Sigmoid colon (tissue), 7 donors: ENCODE results near the gene CSF2RB. TPM values are rescaled to one million over a fixed set of nuclear protein-coding genes. Genes with fewer than 3 reads are reported as not detected.

Experiments used
- DNase-seq: peaks from one replicate; pipeline ENCODE4 v3.0.0-alpha.2; 2019
- H3K27ac ChIP-seq, 4 donors: fragments of 200-600 bp; sonication (generic); one replicate each; pipeline ENCODE4 v1.5.1; 2016 to 2019; ENCODE audit warnings: mild to moderate bottlenecking in 1 of 4
- H3K27me3 ChIP-seq, 3 donors: fragments of 200-600 bp; sonication (generic); one replicate each; pipeline ENCODE4 v1.5.1; 2019; ENCODE audit warnings: mild to moderate bottlenecking in 1 of 3
- H3K36me3 ChIP-seq, 4 donors: fragments of 200-600 bp; sonication (generic); one replicate each; pipeline ENCODE4 v1.5.1; 2016 to 2019
- H3K4me1 ChIP-seq, 4 donors: fragments of 200-600 bp; sonication (generic); one replicate each; pipeline ENCODE4 v1.5.1; 2017 to 2019
- H3K4me3 ChIP-seq, 4 donors: fragments of 200-600 bp; sonication (generic); one replicate each; pipeline ENCODE4 v1.5.1; 2017 to 2019; ENCODE audit warnings: mild to moderate bottlenecking in 2 of 4, moderate library complexity in 1 of 4
- H3K9me3 ChIP-seq, 4 donors: fragments of 200-600 bp in 3 of 4; sonication (generic) in 3 of 4; one replicate each; pipeline versions ENCODE4 v1.5.1 to v1.6.1; 2013 to 2019
- EP300 ChIP-seq, 4 donors: sonication (generic); formaldehyde crosslinking; IDR thresholded peaks; one replicate each; pipeline ENCODE4 v1.6.1; 2017; ENCODE audit warnings: antibody characterized with exemption in 4 of 4
- POLR2A ChIP-seq, 2 donors: fragments of 450-650 bp; IDR thresholded peaks; one replicate each; pipeline ENCODE4 v1.6.1; 2016; ENCODE audit warnings: antibody characterized with exemption in 2 of 2, mild to moderate bottlenecking in 2 of 2, moderate library complexity in 2 of 2
- POLR2AphosphoS5 ChIP-seq, 4 donors: sonication (generic); formaldehyde crosslinking; IDR thresholded peaks; one replicate each; pipeline ENCODE4 v1.6.1; 2017; ENCODE audit warnings: antibody characterized with exemption in 4 of 4
- WGBS, 2 donors: extraction: QIAGEN DNeasy Blood & Tissue Kit; methylation state at CpG; one replicate each; pipeline ENCODE4 v1.1.7; 2013; 5-methylcytosine and 5-hydroxymethylcytosine counted together
- intact Hi-C: fragments of 100-400 bp; cut with DNase I; formaldehyde crosslinking; loops from one replicate; pipeline ENCODE4 v1.15.1; 2023
- polyA plus RNA-seq, 3 donors: library from polyadenylated mRNA; stranded (reverse); fragments of 200-250 nt; gene quantifications; one replicate each; pipeline ENCODE4 v1.2.3, GENCODE V29; 2013
- total RNA-seq, 4 donors: library from RNA; depleted of rRNA; stranded (reverse); fragments of >200 nt; gene quantifications; one replicate each; pipeline ENCODE4 v1.1.0, GENCODE V29; 2016
- TF ChIP-seq, protein P1 (sequence below), 4 experiments: fragments of 450-650 bp in 3 of 4; fragments of 200-600 bp in 1 of 4; IDR thresholded peaks; one replicate each; pipeline ENCODE4 v1.5.1; 2016 to 2019; ENCODE audit warnings: antibody characterized with exemption in 4 of 4, mild to moderate bottlenecking in 3 of 4, moderate library complexity in 2 of 4
- donor health status: healthy with polysubstance abuse.
- donor health status: Bipolar disorder and iron deficiency.
- donor health status: healthy.

The CSF2RB gene
- total and polyA plus RNA-seq, 7 donors: 0.60 to 11.4 (median 3.7) TPM

- H3K4me1 ChIP-seq: no peaks in the 10 kb centered on the region
- intact Hi-C loops: no loop called here
- H3K36me3 ChIP-seq: no peaks in the 10 kb centered on the region
- TF ChIP-seq POLR2A (IDR thresholded peaks at IDR 0.05): no peak
- no peak for TF ChIP-seq EP300 (IDR thresholded peaks at IDR 0.05)
- TF ChIP-seq POLR2AphosphoS5 (IDR thresholded peaks at IDR 0.05): no peak
- TF ChIP-seq, protein P1, sequence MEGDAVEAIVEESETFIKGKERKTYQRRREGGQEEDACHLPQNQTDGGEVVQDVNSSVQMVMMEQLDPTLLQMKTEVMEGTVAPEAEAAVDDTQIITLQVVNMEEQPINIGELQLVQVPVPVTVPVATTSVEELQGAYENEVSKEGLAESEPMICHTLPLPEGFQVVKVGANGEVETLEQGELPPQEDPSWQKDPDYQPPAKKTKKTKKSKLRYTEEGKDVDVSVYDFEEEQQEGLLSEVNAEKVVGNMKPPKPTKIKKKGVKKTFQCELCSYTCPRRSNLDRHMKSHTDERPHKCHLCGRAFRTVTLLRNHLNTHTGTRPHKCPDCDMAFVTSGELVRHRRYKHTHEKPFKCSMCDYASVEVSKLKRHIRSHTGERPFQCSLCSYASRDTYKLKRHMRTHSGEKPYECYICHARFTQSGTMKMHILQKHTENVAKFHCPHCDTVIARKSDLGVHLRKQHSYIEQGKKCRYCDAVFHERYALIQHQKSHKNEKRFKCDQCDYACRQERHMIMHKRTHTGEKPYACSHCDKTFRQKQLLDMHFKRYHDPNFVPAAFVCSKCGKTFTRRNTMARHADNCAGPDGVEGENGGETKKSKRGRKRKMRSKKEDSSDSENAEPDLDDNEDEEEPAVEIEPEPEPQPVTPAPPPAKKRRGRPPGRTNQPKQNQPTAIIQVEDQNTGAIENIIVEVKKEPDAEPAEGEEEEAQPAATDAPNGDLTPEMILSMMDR (IDR thresholded peaks at IDR 0.05): no peak
- H3K9me3 ChIP-seq: no peaks in the 10 kb centered on the region
- no peak overlapping the region for H3K27ac ChIP-seq
- H3K27me3 ChIP-seq: no peaks in the 10 kb centered on the region
- no peak for DNase-seq
- H3K4me3 ChIP-seq: no peak overlapping the region
- 79 to 84% methylated on average over 20 of the region's 20 CpGs for WGBS, 2 donors
These were observed 23.1 kb downstream of the CSF2RB start for GRCh38 chr22:36936362-36937116.

DNA sequence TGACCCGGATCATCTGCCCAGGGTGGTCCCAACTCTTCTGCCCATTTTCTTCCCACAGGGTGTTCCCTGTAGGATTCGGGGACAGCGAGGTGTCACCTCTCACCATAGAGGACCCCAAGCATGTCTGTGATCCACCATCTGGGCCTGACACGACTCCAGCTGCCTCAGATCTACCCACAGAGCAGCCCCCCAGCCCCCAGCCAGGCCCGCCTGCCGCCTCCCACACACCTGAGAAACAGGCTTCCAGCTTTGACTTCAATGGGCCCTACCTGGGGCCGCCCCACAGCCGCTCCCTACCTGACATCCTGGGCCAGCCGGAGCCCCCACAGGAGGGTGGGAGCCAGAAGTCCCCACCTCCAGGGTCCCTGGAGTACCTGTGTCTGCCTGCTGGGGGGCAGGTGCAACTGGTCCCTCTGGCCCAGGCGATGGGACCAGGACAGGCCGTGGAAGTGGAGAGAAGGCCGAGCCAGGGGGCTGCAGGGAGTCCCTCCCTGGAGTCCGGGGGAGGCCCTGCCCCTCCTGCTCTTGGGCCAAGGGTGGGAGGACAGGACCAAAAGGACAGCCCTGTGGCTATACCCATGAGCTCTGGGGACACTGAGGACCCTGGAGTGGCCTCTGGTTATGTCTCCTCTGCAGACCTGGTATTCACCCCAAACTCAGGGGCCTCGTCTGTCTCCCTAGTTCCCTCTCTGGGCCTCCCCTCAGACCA is 24.0 kb downstream of the CSF2RB start:
- Histone ChIP-seq H3K27ac (no peak overlapping the region), H3K4me3 (no peak overlapping the region), H3K27me3 (no peaks in the 10 kb centered on the region), H3K4me1 (no peaks in the 10 kb centered on the region), H3K9me3 (no peaks in the 10 kb centered on the region), H3K36me3 (no peaks in the 10 kb centered on the region)
- TF ChIP-seq POLR2A (IDR thresholded peaks at IDR 0.05): no peak
- TF ChIP-seq POLR2AphosphoS5 (IDR thresholded peaks at IDR 0.05): no peak
- TF ChIP-seq EP300 (IDR thresholded peaks at IDR 0.05): no peak
- TF ChIP-seq, protein P1 (IDR thresholded peaks at IDR 0.05): no peak
- intact Hi-C loops: no loop called here
- 87 to 92% methylated on average over 14 of the region's 14 CpGs for WGBS, 2 donors
- DNase-seq: no peak

- no peaks in the 10 kb centered on the region for H3K9me3 ChIP-seq
- H3K36me3 ChIP-seq: no peaks in the 10 kb centered on the region
- no peak for DNase-seq
- H3K27me3 ChIP-seq: no peaks in the 10 kb centered on the region
- 91 to 96% methylated on average over 12 of the region's 12 CpGs for WGBS, 2 donors
- H3K27ac ChIP-seq: no peak overlapping the region
- H3K4me1 ChIP-seq: no peaks in the 10 kb centered on the region
- no peak overlapping the region for H3K4me3 ChIP-seq
- intact Hi-C loops: no loop called here
- TF ChIP-seq POLR2A (IDR thresholded peaks at IDR 0.05) (no peak), EP300 (IDR thresholded peaks at IDR 0.05) (no peak), POLR2AphosphoS5 (IDR thresholded peaks at IDR 0.05) (no peak)
- TF ChIP-seq, protein P1 (IDR thresholded peaks at IDR 0.05): no peak
These were observed 24.6 kb downstream of the CSF2RB start for GRCh38 chr22:36938028-36938425.

- H3K36me3 ChIP-seq: no peaks in the 10 kb centered on the region
- no peaks in the 10 kb centered on the region for H3K27me3 ChIP-seq
- no peak overlapping the region for H3K4me3 ChIP-seq
- TF ChIP-seq POLR2A (IDR thresholded peaks at IDR 0.05): no peak
- TF ChIP-seq EP300 (IDR thresholded peaks at IDR 0.05): no peak
- TF ChIP-seq POLR2AphosphoS5 (IDR thresholded peaks at IDR 0.05): no peak
- TF ChIP-seq, protein P1 (IDR thresholded peaks at IDR 0.05): no peak
- H3K27ac ChIP-seq: no peak overlapping the region
- H3K4me1 ChIP-seq: no peaks in the 10 kb centered on the region
- intact Hi-C loops: no loop called here
- no peak for DNase-seq
- no peaks in the 10 kb centered on the region for H3K9me3 ChIP-seq
- 90 to 92% methylated on average over 13 of the region's 13 CpGs for WGBS, 2 donors
These were observed 25.5 kb downstream of the CSF2RB start for GRCh38 chr22:36938886-36939285.
